ENCODE results near the gene MDM4.

MDM4 gene

DNA sequence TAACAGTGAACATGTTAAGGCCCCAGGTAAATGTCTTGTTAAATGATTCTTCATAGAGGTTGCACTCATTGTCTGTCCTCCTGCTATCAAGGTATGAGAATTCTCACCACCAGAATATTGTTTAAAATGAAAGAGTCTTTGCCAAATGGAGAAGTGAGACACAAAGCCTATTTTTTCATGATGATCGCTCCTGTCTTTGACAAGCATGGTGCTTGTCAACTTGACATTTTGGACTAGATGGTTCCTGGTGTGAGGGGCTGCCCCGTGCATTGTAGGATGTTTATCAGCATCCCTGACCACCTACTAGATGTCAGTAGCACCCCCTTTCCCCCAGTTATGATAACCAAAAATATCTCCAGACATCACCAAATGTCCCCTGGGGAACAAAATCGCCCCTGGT lies 65.6 kb downstream of the MDM4 start:
- no peak for DNase-seq

DNA sequence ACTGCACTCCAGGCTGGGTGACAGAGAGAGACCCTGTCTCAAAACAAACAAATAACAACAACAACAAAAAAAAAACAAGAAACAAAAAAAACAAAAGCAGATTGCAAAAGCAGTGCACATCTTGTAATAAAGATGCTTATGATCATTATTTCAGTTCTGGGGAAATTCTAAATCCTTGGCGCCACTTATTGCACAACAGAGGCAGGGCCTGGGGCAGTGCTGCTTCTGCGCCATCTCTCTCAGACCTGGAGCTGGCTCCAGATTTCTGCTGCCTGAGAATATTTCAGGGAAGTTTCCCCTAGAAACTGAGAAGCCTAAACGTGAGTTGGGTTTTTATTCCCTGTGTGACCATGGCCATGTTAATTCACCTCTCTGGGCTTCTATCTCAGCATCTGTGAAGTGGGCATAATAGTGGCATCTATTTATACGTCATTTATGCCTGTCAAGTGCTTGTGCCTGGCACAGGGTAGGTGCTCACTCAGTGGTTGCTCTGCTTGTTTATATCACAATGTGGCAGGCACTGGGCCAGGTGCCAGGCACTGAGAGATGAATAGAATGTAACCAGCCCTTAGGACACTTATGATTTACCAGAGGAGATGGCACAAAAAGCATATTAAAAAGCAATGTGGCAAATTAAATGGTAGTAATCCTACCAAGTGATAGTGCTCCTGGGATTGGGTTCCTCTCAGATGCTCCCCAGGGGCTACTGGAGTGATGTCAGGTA lies 67.9 kb downstream of the MDM4 start:
- DNase-seq, result no peak

DNA sequence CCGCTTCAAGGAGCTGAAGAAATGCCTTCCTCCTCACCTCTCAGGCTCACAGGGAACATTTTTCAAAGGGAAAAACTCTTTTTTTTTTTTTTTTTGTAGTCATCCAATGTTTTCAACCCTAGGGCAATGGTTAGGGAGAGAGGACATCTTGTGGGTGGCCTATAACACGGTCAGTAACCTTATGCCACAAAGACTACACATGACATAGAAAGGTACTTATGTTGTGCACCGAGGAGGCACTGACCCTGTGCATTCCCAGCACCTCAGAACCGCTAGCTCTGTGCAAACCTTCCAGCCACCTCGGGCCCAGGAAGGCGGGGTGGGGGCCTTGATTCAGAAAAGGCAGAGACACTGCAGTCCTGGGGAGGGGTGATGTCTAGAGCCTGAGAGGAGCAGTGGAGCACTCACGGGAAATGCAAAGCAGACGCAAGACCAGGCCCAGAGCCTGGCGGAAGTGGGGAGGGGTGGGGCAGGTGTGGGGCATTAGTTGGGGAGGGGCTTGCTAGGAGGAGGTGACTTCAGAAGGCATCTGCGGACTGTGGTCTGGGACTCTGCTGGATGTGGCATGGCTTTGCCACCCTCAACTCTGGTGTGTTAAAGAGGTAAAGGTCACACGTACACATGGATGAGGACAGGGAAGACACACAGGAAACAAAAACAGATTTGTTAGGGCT lies 68.6 kb downstream of the MDM4 start:
- DNase-seq, result no peak

DNA sequence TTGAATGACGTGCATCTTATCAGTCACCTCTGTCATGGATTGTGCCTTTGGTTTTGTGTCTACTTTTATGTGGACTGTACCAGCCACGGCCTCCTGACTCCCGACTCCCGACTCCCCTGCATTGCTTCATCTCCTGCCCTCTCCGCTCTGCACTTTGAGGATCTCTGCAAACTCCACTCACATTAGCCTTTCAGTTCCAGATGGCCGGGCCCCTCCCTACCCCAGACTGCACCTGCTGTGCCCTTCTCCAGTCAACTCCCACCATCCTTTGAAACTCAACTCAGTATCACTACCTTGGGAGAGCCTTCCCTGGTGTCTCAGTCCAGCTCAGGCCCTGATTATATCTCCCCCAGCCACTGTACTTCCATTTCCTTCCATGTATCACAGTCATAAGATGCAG lies 71.4 kb downstream of the MDM4 start:
- DNase-seq, result no peak

DNA sequence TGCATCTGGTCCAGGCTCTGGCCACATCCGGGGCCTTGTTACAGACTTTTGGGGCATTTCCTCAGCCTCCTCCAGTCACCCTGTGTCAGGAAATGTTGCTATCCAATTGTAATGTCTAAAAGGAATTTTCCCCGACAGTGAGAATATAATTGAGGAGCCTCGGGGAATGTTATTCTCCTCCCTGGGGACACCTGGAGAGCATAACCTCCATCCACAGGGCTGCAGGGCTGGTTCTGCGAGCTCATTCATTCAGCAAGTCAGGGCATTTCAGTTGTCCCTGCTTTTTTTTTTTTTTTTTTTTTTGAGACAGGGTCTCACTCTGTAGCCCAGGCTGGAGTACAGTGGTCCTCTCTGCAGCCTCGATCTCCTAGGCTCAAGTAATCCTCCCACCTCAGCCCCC lies 72.6 kb downstream of the MDM4 start:
- DNase-seq, result no peak

DNA sequence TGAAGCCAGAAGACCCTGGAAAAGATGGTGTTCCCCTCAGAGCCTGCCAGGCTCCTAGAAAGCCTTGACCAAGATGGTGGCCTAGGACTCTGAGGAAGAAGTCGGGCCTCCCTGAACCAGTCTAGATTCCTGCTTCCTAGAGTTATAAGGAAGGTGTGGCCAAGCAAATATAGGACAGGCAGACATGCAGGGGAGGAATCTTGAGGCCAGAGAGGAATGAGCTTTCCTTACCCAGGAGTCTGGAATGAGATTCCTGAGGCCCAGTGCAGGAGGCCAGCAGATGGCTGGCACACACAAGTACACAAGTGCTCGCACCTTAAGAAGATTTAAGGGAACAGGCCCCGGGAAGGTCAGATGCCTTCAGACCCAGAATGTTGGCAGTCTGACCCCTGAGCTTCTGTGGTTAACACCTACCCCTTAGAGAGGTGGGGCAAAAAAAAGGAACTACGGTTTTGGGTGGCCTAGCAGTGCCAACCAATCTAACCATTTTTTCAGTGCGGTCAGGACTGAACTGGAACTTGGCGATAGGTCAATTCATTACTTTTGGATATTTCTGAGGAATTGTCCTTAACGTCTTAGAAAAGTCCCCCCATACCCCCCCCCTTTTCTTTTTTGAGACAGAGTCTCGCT lies 73.3 kb downstream of the MDM4 start:
- no peak for DNase-seq

DNA sequence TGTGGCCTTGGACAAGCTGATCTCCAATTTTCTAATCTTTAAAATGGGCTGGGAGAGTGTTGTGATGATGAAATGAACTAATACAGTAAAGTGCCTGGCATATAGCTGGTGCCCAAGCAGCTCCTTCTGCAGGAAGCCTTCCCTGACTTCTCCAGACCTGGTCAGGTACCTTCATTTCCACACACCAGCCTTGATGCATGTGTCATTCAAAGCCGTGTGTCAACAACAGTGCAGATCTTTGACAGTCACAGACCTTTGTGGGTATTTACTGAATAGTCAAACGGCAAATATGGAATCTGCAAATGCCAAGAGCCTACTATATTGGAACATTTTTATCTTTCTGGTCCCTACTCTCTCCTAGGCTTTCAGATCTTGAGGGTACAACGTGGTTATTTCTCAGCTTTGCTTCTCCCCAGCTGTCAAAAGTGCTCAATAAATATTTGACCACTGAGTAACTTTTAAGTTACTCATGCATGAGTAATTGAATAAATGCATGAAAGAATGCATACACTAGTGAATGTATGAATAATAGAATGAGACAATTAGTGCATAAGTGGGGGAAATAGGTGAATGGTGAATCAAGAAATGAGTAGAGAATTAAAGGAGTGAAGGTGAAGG lies 75.4 kb downstream of the MDM4 start:
- no peak for DNase-seq

DNA sequence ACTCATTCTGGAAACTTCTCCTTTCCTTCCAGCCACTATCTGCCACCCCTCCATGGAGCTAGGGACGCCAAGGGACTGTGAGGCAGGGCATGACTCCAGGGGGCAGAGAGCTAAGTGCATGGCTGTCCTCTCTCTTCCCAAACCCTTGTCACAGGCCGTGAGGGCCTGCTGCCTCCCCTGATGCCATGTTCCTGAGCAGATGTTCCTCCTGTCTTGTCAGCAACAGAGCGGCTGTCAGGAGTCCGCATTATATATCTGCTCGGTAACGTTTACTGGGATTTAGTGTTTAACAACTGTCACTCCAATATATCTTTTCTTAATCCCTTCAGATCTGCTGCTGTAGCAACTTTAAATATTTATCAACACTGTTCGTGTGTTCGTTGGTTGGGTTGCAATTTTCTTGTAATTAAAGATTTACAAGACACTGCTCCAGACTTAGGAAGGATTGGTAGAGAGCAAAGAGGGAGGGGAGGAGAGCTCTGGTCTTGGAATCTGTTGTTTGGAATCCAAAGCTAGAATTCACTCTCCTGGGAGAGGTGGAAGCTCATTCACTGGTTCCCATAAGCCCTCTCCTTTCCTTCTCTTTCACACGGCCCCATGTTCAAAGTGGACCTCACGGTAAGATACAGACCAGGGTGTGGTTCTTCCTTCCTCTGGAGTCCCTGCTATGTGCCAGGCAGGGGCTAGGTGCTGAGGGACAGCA lies 76.2 kb downstream of the MDM4 start:
- DNase-seq, result no peak

DNA sequence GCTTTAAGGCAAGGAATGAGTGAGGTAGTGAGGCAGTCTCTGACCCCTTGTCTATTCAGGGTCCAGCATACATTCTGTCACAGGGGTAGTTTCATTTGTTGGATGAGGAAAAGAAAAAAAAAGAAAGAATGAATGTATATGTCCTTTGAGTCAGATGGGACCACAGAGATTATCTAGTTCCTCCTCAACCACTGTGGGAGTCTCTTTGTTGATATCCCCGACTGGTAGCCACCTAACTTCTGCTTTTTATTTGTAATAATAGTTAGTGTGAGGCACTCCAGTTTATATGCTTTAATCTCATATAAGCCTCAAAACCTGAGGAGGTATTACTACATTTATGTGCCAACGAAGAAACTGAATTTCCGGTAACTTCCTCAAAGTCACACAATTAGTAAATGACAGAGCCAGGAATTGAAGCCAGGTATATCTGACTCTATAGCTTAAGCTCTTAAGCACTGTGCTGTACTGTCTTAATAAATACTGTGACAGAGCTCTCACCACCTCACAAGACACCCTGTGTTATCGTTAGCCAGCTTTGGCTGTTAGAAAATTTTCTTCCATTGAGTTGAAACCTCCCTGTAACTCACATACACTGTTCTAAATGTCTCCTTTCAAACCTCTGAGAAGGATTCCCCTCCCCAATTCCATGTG lies 82.2 kb downstream of the MDM4 start:
- no peak for DNase-seq

DNA sequence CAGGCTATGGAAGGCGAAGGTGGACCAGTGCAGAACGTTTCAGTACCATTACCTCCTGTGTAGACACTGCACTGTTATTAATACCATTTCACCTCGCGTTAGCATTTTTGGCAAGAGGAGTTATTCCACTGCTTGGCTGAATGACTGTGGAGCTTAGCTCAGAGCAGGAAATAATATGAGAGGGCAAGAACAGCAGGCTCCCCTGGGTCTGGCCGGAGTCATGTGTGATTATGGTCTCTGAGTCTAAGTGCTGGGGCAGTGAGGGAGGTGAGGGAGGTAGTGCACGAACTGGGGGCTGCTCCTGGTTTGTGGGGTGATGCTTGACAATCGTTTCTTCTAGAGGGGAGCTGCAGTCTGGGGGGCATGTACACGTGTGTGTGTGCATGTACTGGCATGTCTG lies 82.9 kb downstream of the MDM4 start:
- no peak for DNase-seq

DNA sequence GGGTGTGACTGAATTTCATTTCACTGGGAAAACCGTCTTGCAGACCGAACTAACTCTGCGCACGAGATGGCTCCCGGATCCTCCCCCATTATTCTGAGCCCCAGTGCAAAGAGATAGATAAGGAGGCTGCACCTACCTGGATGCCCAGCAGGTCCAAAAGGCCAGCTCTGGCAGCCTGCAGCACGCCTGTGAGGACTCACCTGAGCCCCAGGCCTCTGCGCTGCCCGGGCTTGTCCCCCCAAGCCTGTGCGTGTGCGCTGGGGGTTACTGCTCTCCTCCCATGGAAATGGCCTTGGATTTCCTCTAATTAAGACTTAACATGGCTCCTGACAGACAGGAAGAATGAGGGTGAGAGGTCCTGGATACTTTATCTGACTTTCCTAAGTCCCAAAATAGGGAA lies 83.4 kb downstream of the MDM4 start:
- DNase-seq, result no peak

DNA sequence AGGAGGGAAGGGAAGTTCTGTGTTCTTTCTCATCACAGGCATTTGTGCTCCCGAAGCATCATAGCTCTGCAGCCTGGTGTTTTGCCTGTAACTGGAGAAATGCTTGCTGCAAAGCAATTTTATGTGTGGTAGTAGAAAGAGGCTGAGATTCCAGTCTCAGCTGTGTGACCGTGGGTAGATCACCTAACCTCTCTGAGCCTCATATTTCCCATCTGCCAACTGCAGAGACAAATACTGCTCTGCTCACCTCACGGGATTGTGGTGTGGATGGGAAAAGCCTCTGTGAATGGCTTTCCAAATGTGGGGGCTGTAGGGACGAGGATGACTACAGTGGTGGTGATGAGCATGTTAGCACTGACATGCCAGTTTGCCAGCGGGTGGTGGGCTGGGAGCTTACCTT lies 84.0 kb downstream of the MDM4 start:
- no peak for DNase-seq

DNA sequence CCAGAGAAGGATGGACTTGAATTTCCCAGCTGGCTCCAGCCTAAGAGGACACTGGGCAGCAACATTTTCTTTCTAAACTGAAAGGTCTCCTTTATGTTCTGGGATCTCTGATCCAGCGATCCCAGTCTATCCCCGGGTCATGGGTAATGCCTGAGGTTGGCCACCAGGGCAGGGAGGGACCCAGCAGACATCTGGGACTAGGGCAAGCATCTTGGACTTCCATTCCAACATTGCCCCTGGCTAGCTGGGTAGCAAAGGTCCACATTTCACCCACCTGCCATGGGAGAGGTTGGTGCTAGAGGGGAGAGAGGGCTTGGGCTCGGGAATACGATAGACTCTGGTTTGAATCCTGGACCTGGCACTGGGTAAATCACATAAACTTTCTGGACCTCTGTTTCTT lies 84.8 kb downstream of the MDM4 start:
- DNase-seq, result no peak

DNA sequence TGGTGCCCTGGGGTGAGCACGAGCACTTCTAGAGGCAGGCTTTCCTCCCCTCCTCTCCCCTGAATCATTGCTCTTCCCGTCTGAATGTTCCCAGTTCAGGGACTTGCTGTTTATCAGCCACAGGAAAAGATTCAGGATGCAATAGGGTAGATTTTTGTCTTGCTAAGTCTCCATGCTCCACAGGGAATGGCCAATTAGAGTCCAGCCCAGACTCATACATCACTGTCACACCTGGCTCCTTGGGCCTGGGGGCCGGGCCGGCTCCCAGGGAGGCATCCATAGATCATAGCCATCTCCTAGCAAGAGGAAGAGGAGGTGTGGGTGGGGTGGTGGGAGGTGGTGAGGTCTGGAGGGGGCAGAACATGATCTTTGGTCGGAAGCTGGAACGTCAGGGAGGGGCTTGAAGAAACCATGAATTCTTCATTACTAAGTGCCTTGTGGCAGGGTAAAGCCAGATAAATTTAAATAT lies 85.9 kb downstream of the MDM4 start:
- no peak for DNase-seq

DNA sequence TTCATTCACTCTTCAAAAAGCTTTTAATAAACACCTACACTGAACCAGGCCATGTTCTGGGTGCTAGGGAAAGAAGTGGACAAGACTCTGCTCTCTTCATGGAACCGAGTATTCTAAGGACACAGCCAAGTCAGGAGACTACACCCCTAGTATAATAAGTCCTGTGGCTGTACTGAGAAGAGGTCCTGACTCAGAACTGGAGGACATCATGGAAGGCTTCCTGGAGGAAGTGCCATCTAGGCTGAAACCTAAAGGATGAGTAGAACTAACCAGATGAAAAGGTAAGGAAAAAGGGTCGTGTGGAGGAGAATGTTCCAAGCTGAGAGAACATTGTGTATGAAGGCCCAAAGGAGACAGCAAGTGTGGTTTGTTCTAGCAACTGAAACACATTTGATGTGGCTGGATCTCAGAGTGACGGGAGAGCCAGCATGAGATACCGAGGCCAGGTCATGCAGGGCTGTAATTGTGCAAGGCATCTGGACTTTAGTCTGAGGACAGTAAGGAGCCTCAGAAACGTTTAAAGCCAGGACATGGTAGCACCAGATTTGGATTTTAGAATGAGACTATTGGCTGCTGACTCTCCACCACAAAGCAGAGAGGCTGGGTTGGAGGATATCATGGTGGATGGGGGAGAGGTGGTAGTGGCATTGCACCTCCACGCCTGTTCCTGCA lies 86.8 kb downstream of the MDM4 start:
- no peak for DNase-seq

DNA sequence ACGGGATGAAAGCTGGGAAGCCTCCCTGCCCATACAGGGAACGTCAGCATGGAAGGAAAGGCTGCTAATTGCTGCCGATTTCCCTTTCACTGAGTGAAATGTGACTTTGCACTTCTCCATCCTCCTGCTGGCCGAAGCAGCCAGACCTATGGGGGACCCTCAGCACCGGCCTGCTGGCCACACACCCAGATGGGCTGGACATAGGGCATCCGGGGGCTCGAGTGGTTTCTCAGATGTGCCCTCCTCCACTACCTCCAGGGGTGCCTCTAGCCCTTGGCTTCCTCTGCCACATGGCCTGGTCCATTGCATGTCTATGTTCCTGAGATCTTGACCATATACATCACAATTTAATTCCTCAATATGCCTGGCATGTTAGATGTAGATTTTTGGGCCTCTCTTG lies 89.6 kb downstream of the MDM4 start:
- DNase-seq, result no peak

Data from stimulated activated CD4-positive, alpha-beta T cell treated with anti-CD3 and anti-CD28 coated beads, Interleukin-12 subunit alpha, Interleukin-12 subunit beta, amount 100 ng/mL, for 4 hours (primary cell).